Memory B cell (primary cell): Measurements from ENCODE around the gene CLEC4A.
"Not testable (repeated sequence)": the region's sequence is repeated elsewhere in the genome, so short reads cannot be mapped to it uniquely, and the experiment has no call there.

Experiments used
- ATAC-seq: fragments of 150-1000 bp; cut with Tn5 transposase; 2 replicates; pipeline ENCODE4 v1.10.0; 2021; ENCODE audit warnings: low read depth, mild to moderate bottlenecking, moderate library complexity
- DNase-seq, 2 donors: peaks; one replicate each; pipeline ENCODE4 v3.0.0; 2022; ENCODE audit warnings: low spot score in 2 of 2
- H3K27ac Mint-ChIP-seq: one replicate; pipeline ENCODE4 v1.8.0; 2022; ENCODE audit warnings: mild to moderate bottlenecking, moderate library complexity, mixed read lengths
- H3K27me3 Mint-ChIP-seq: one replicate; pipeline ENCODE4 v1.8.0; 2022; ENCODE audit warnings: mixed read lengths
- H3K36me3 Mint-ChIP-seq: one replicate; pipeline ENCODE4 v1.8.0; 2022; ENCODE audit warnings: mild to moderate bottlenecking, mixed read lengths
- H3K4me1 Mint-ChIP-seq: one replicate; pipeline ENCODE4 v1.8.0; 2022; ENCODE audit warnings: mixed read lengths
- H3K4me3 Mint-ChIP-seq: one replicate; pipeline ENCODE4 v1.8.0; 2022; ENCODE audit warnings: mild to moderate bottlenecking, moderate library complexity, mixed read lengths
- H3K9me3 Mint-ChIP-seq: one replicate; pipeline ENCODE4 v1.8.0; 2022; ENCODE audit warnings: mixed read lengths

The CLEC4A gene

DNA sequence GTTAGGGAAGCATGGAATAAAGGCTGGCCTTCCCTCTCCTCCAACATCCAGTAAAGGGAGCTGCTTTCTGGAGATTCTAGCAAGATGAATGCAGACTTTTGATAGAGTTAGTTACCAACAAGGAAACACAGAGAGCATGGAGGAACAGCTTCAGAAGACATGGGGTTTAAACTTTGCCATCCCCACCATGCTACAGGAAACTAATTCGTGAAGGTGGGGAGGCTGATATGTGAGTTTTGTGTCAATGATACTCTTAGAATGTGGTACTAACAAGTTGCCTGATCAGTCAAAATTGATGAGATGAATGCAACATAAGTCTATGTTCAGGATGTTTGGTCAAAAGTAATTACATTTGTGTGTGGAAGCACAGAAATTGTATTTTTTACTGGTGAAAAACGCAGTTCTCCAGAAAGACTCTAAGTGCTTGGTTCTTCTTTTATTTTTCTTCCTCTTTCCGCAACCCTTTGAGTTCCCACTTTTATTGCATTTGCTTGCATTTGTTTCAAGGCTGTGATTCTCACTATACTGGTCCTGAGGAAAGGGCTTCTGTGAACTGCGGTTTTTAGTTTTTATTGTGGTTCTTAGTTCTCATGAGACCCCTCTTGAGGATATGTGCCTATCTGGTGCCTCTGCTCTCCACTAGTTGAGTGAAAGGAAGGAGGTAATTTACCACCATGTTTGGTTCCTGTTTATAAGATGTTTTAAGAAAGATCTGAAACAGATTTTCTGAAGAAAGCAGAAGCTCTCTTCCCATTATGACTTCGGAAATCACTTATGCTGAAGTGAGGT, at the start of gene CLEC4A:
CLEC4A (plus strand) TSS at position 494 of the 789 bp plus-strand sequence; CDS start at position 756, 262 bp downstream.
- Mint-ChIP-seq H3K9me3 (no peaks in the 10 kb centered on the region), H3K36me3 (peaks cover 18% of the 10 kb centered on the region), H3K27ac (peak within 1 kb of the TSS; percentile 87), H3K27me3 (no peaks in the 10 kb centered on the region), H3K4me1 (peaks cover 18% of the 10 kb centered on the region), H3K4me3 (peak within 1 kb of the TSS; percentile 74)
- peak; percentile 78 for ATAC-seq
- no peak for DNase-seq

- DNase-seq (no peak), ATAC-seq (no peak)
- H3K9me3 Mint-ChIP-seq, result no peaks in the 10 kb centered on the region
- no peak overlapping the region for H3K27ac Mint-ChIP-seq
- no peaks in the 10 kb centered on the region for H3K36me3 Mint-ChIP-seq
- peaks cover 7% of the 10 kb centered on the region for H3K4me1 Mint-ChIP-seq
- no peaks in the 10 kb centered on the region for H3K27me3 Mint-ChIP-seq
- no peak overlapping the region for H3K4me3 Mint-ChIP-seq
These were observed 47.5 kb upstream of the CLEC4A start for GRCh38 chr12:8075935-8076334.

GRCh38 chr12:8076366-8076765, 47.1 kb upstream of the CLEC4A start:
- H3K36me3 Mint-ChIP-seq, result no peaks in the 10 kb centered on the region
- H3K4me3 Mint-ChIP-seq, result no peak overlapping the region
- H3K27ac Mint-ChIP-seq, result no peak overlapping the region
- no peak for DNase-seq
- no peaks in the 10 kb centered on the region for H3K27me3 Mint-ChIP-seq
- ATAC-seq, result no peak
- peaks cover 9% of the 10 kb centered on the region for H3K4me1 Mint-ChIP-seq
- no peaks in the 10 kb centered on the region for H3K9me3 Mint-ChIP-seq

- no peak for DNase-seq
- Mint-ChIP-seq H3K27ac (no peak overlapping the region), H3K36me3 (no peaks in the 10 kb centered on the region), H3K4me1 (peaks cover 9% of the 10 kb centered on the region), H3K9me3 (no peaks in the 10 kb centered on the region), H3K4me3 (no peak overlapping the region), H3K27me3 (no peaks in the 10 kb centered on the region)
- ATAC-seq, result no peak
These were observed 46.2 kb upstream of the CLEC4A start for GRCh38 chr12:8077207-8077606.

GRCh38 chr12:8078398-8078797, 45.0 kb upstream of the CLEC4A start:
- Mint-ChIP-seq H3K4me1 (peaks cover 19% of the 10 kb centered on the region), H3K36me3 (no peaks in the 10 kb centered on the region), H3K27me3 (no peaks in the 10 kb centered on the region), H3K4me3 (no peak overlapping the region), H3K9me3 (no peaks in the 10 kb centered on the region), H3K27ac (no peak overlapping the region)
- no peak for ATAC-seq
- peak in 1 of 2 donors; percentile 19 for DNase-seq

- ATAC-seq, result no peak
- Mint-ChIP-seq H3K27me3 (no peaks in the 10 kb centered on the region), H3K36me3 (no peaks in the 10 kb centered on the region), H3K27ac (peak overlapping the region; percentile 81), H3K9me3 (no peaks in the 10 kb centered on the region), H3K4me1 (peaks cover 21% of the 10 kb centered on the region), H3K4me3 (no peak overlapping the region)
- no peak for DNase-seq
These were observed 44.5 kb upstream of the CLEC4A start for GRCh38 chr12:8078916-8079315.

DNA sequence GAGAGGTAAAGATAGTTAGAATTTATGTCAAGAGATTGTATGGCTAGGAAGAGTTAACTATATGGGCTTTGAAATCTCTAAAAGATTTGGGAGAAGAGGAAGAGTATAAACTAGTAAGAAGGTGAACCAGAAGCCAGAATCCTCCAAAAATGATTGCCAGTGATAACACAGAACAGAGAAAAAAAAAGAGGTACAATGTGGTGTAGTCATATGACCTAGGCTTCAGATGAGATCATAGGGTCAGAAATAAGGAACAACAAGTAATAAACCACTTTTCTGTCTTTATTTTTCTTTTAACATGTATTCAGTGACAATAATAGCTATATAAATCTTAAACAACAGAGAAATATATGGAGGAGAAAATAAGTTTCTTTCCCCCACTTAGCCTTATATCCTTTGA, 43.3 kb upstream of the CLEC4A start:
- peak; percentile 17 for ATAC-seq
- H3K27ac Mint-ChIP-seq, result peak overlapping the region; percentile 81

GRCh38 chr12:8081251-8081920, 42.0 kb upstream of the CLEC4A start:
- ATAC-seq (no peak), DNase-seq (peak in 1 of 2 donors; percentile 5)
- Mint-ChIP-seq H3K4me1 (peaks cover 32% of the 10 kb centered on the region), H3K4me3 (peak overlapping the region; percentile 94), H3K27ac (peak overlapping the region; percentile 94), H3K9me3 (no peaks in the 10 kb centered on the region), H3K36me3 (peaks cover 5% of the 10 kb centered on the region), H3K27me3 (no peaks in the 10 kb centered on the region)

More for the DNA sequence above, 43.3 kb upstream of the CLEC4A start:
- DNase-seq, result peak in 1 of 2 donors; percentile 20
- no peaks in the 10 kb centered on the region for H3K9me3 Mint-ChIP-seq
- peak overlapping the region; percentile 33 for H3K4me3 Mint-ChIP-seq
- H3K36me3 Mint-ChIP-seq, result peaks cover 2% of the 10 kb centered on the region
- peaks cover 29% of the 10 kb centered on the region for H3K4me1 Mint-ChIP-seq
- no peaks in the 10 kb centered on the region for H3K27me3 Mint-ChIP-seq

DNA sequence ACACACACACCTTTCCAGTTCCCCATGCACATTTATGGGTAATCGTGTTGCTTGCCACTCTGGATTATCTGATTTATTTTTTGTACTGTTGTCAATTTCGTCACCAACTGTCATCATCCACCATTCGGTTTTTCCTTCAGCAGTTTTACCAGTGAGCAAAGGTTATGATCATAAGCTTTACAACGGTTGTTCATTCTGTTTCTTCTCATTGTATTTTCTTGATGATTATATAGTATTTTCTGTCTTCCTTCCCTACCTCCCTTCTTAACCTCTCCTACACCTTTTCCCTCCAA, 40.7 kb upstream of the CLEC4A start:
- Mint-ChIP-seq H3K27ac (peak overlapping the region; percentile 94), H3K27me3 (no peaks in the 10 kb centered on the region), H3K4me1 (peaks cover 34% of the 10 kb centered on the region), H3K36me3 (peaks cover 7% of the 10 kb centered on the region), H3K4me3 (peak overlapping the region; percentile 94), H3K9me3 (no peaks in the 10 kb centered on the region)
- ATAC-seq (no peak), DNase-seq (no peak)

DNA sequence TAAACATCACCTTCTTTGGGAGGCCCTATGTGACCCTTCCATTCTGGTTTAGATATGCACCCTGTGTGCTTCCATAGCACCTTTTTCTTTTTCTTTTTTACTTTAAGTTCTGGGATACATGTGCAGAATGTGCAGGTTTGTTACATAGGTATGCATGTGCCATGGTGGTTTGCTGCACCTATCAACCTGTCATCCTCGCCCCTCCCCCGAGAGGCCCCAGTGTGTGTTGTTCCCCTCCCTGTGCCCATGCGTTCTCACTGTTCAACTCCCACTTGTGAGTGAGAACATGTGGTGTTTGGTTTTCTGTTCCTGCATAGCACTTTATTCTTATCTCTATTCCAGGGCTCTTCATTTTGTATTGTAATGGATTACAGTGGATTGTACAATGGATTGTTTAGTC, 39.1 kb upstream of the CLEC4A start:
- H3K4me3 Mint-ChIP-seq, result peak overlapping the region; percentile 32
- not testable (repeated sequence) for H3K9me3 Mint-ChIP-seq, H3K36me3 Mint-ChIP-seq, DNase-seq, H3K27me3 Mint-ChIP-seq, ATAC-seq
- peaks cover 45% of the 10 kb centered on the region for H3K4me1 Mint-ChIP-seq
- peak overlapping the region; percentile 73 for H3K27ac Mint-ChIP-seq

GRCh38 chr12:8087666-8088065, 35.8 kb upstream of the CLEC4A start:
- peak overlapping the region; percentile 86 for H3K27ac Mint-ChIP-seq
- no peaks in the 10 kb centered on the region for H3K27me3 Mint-ChIP-seq
- ATAC-seq (no peak), DNase-seq (no peak)
- H3K4me3 Mint-ChIP-seq, result no peak overlapping the region
- H3K4me1 Mint-ChIP-seq, result peaks cover 32% of the 10 kb centered on the region
- no peaks in the 10 kb centered on the region for H3K9me3 Mint-ChIP-seq
- H3K36me3 Mint-ChIP-seq, result peaks cover 28% of the 10 kb centered on the region

DNA sequence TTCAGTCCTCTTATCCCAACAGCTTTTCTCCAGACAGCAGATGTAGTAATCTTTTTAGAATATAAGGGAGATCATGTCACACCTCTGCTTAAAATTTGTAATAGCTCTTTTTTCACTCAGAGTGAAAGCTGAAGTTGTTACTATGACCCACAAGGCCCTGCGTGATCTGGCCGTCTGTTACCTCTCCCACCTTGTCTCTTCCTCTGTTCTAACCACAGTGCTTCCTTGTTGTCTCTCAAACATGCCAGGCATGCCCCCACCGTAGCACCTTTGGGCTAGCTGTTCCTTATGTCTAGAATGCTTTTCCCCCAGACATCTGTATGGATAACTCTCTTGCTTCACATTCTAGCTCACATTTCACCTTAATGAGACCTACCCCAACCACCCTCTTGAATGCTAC, 34.8 kb upstream of the CLEC4A start:
- Mint-ChIP-seq H3K27ac (peak overlapping the region; percentile 86), H3K27me3 (no peaks in the 10 kb centered on the region), H3K4me1 (peaks cover 27% of the 10 kb centered on the region), H3K9me3 (no peaks in the 10 kb centered on the region), H3K4me3 (peak overlapping the region; percentile 72), H3K36me3 (peaks cover 37% of the 10 kb centered on the region)
- ATAC-seq, result peak; percentile 98
- no peak for DNase-seq

GRCh38 chr12:8089277-8089676, 34.1 kb upstream of the CLEC4A start:
- ATAC-seq, H3K27me3 Mint-ChIP-seq, H3K9me3 Mint-ChIP-seq, DNase-seq, H3K4me3 Mint-ChIP-seq: not testable (repeated sequence)
- Mint-ChIP-seq H3K4me1 (peaks cover 21% of the 10 kb centered on the region), H3K36me3 (peaks cover 38% of the 10 kb centered on the region), H3K27ac (peak overlapping the region; percentile 86)

DNA sequence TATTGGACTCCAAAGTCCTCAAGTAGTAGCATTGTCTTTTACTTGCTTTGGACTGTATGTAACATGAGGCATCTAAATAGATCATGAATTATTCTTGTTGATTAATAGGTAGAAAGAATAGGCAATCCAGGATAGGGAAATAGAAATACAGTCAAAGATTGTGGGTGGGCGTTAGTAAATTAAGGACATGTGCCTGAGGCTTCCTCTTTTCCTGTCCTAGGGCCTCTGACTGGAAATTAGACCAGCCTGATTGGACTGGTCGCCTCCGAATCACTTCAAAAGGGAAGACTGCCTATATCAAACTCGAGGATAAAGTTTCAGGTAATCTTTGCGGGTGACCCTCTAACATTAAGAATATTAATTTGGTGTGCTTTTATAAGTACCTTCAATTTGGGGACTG, 33.7 kb upstream of the CLEC4A start:
- H3K9me3 Mint-ChIP-seq, result no peaks in the 10 kb centered on the region
- H3K27ac Mint-ChIP-seq, result no peak overlapping the region
- no peak overlapping the region for H3K4me3 Mint-ChIP-seq
- DNase-seq (no peak), ATAC-seq (no peak)
- H3K36me3 Mint-ChIP-seq, result peaks cover 39% of the 10 kb centered on the region
- H3K4me1 Mint-ChIP-seq, result peaks cover 17% of the 10 kb centered on the region
- H3K27me3 Mint-ChIP-seq, result no peaks in the 10 kb centered on the region
